ENCODE data around the gene UBTD1. TPM values are rescaled to one million over a fixed set of nuclear protein-coding genes. Genes with fewer than 3 reads are reported as not detected.
"Not testable (repeated sequence)": the region's sequence is repeated elsewhere in the genome, so short reads cannot be mapped to it uniquely, and the experiment has no call there.

UBTD1 gene
- total RNA-seq, 1 donor from 2014 or later: 37.7 TPM

GRCh38 chr10:97463363-97464132 lies 35.2 kb upstream of the UBTD1 start:
- Histone ChIP-seq H3K36me3 (peaks cover 100% of the 10 kb centered on the region), H3K27ac (peak overlapping the region; percentile 62), H3K27me3 (ENCODE audit: low read depth) (no peaks in the 10 kb centered on the region), H3K4me1 (peaks cover 23% of the 10 kb centered on the region), H3K9me3 (no peaks in the 10 kb centered on the region), H3K4me3 (no peak overlapping the region)
- DNase-seq (no peak), ATAC-seq (peak; percentile 85 to 89)
- intact Hi-C loops (cut with DNase I): loop anchor here (10.0 kb wide), 1 partner anchor 91 kb away; no protein-coding TSS in a partner anchor
- peak; percentile 81 for TF ChIP-seq CTCF (IDR thresholded peaks at IDR 0.05)

GRCh38 chr10:97464226-97464625 lies 34.5 kb upstream of the UBTD1 start:
- ATAC-seq (no peak), DNase-seq (no peak)
- Histone ChIP-seq H3K36me3 (peaks cover 100% of the 10 kb centered on the region), H3K9me3 (no peaks in the 10 kb centered on the region), H3K4me3 (no peak overlapping the region), H3K27me3 (ENCODE audit: low read depth) (no peaks in the 10 kb centered on the region), H3K4me1 (peaks cover 26% of the 10 kb centered on the region), H3K27ac (peak overlapping the region; percentile 62)
- intact Hi-C loops (cut with DNase I): loop anchor here (10.0 kb wide), 1 partner anchor 91 kb away; no protein-coding TSS in a partner anchor
- no peak for TF ChIP-seq CTCF (IDR thresholded peaks at IDR 0.05)

GRCh38 chr10:97465982-97466381 lies 32.7 kb upstream of the UBTD1 start:
- intact Hi-C loops (cut with DNase I): loop anchor here (10.0 kb wide), 1 partner anchor 89 kb away; no protein-coding TSS in a partner anchor
- peaks cover 33% of the 10 kb centered on the region for H3K4me1 ChIP-seq
- DNase-seq (no peak), ATAC-seq (no peak)
- TF ChIP-seq CTCF (IDR thresholded peaks at IDR 0.05): no peak
- no peak overlapping the region for H3K4me3 ChIP-seq
- H3K9me3 ChIP-seq: no peaks in the 10 kb centered on the region
- peak overlapping the region; percentile 25 for H3K27ac ChIP-seq
- peaks cover 100% of the 10 kb centered on the region for H3K36me3 ChIP-seq
- no peaks in the 10 kb centered on the region for H3K27me3 ChIP-seq (ENCODE audit: low read depth)

- H3K27ac ChIP-seq: peak overlapping the region; percentile 25
- TF ChIP-seq CTCF (IDR thresholded peaks at IDR 0.05): no peak
- H3K4me1 ChIP-seq: peaks cover 33% of the 10 kb centered on the region
- H3K36me3 ChIP-seq: peaks cover 100% of the 10 kb centered on the region
- no peak overlapping the region for H3K4me3 ChIP-seq
- DNase-seq: no peak
- no peaks in the 10 kb centered on the region for H3K9me3 ChIP-seq
- intact Hi-C loops (cut with DNase I): loop anchor here (10.0 kb wide), 1 partner anchor 88 kb away; no protein-coding TSS in a partner anchor
- no peak for ATAC-seq
- H3K27me3 ChIP-seq (ENCODE audit: low read depth): no peaks in the 10 kb centered on the region
Measured at GRCh38 chr10:97466755-97467154, 32.0 kb upstream of the UBTD1 start.

GRCh38 chr10:97468162-97468561 lies 30.6 kb upstream of the UBTD1 start:
- TF ChIP-seq CTCF (IDR thresholded peaks at IDR 0.05): no peak
- Histone ChIP-seq H3K36me3 (peaks cover 100% of the 10 kb centered on the region), H3K27me3 (ENCODE audit: low read depth) (no peaks in the 10 kb centered on the region), H3K9me3 (no peaks in the 10 kb centered on the region), H3K4me1 (peaks cover 33% of the 10 kb centered on the region), H3K4me3 (no peak overlapping the region), H3K27ac (peak overlapping the region; percentile 80)
- DNase-seq (no peak), ATAC-seq (no peak)
- intact Hi-C loops (cut with DNase I): loop anchor here (10.0 kb wide), 1 partner anchor 87 kb away; no protein-coding TSS in a partner anchor

- Histone ChIP-seq H3K36me3 (peaks cover 100% of the 10 kb centered on the region), H3K4me1 (peaks cover 27% of the 10 kb centered on the region), H3K27ac (peak overlapping the region; percentile 80)
- not testable (repeated sequence) for H3K9me3 ChIP-seq; H3K4me3 ChIP-seq; H3K27me3 ChIP-seq (ENCODE audit: low read depth)
- intact Hi-C loops (cut with DNase I): loop anchor here (10.0 kb wide), 1 partner anchor 86 kb away; no protein-coding TSS in a partner anchor
- ATAC-seq: peak; percentile 91 to 93
- peak; percentile 82 for DNase-seq
Measured at GRCh38 chr10:97468781-97469180, 29.9 kb upstream of the UBTD1 start.
